Loucy (cell line): ENCODE data around the gene SPCS2.
"Not testable (repeated sequence)": the region's sequence is repeated elsewhere in the genome, so short reads cannot be mapped to it uniquely, and the experiment has no call there.

Source experiments
- H2AFZ ChIP-seq: fragments of 200-600 bp; sonication (generic); 2 replicates; pipeline ENCODE4 v1.6.0; 2016; ENCODE audit warnings: antibody characterized with exemption, mild to moderate bottlenecking, low read length, moderate library complexity
- H3F3A ChIP-seq: fragments of 200-600 bp; 2 replicates; pipeline ENCODE4 v1.6.0; 2016; ENCODE audit warnings: antibody characterized with exemption, low read depth, mild to moderate bottlenecking
- H3K27me3 ChIP-seq: fragments of 200-600 bp; sonication (generic); 2 replicates; pipeline ENCODE4 v1.6.1; 2014; ENCODE audit warnings: low read length, mild to moderate bottlenecking; ENCODE audit not compliant: insufficient read depth, poor library complexity, severe bottlenecking
- H3K36me3 ChIP-seq: fragments of 200-600 bp; sonication (generic); 2 replicates; pipeline ENCODE4 v1.6.1; 2016; ENCODE audit warnings: low read length; ENCODE audit not compliant: insufficient read depth
- H3K4me1 ChIP-seq: fragments of 200-600 bp; sonication (generic); 2 replicates; pipeline ENCODE4 v1.5.1; 2014; ENCODE audit warnings: low read length, mild to moderate bottlenecking; ENCODE audit not compliant: insufficient read depth, poor library complexity, severe bottlenecking
- H3K4me2 ChIP-seq: fragments of 200-600 bp; sonication (generic); 2 replicates; pipeline ENCODE4 v1.6.0; 2014; ENCODE audit warnings: antibody characterized with exemption, low read length, low read depth, mild to moderate bottlenecking; ENCODE audit not compliant: poor library complexity, severe bottlenecking
- H3K4me3 ChIP-seq: fragments of 200-600 bp; sonication (generic); 2 replicates; pipeline ENCODE4 v1.5.1; 2014; ENCODE audit warnings: low read length, mild to moderate bottlenecking, mixed read lengths; ENCODE audit not compliant: poor library complexity, severe bottlenecking
- H3K79me2 ChIP-seq: fragments of 200-600 bp; sonication (generic); 2 replicates; pipeline ENCODE4 v1.6.1; 2014; ENCODE audit warnings: low read length; ENCODE audit not compliant: insufficient read depth
- H3K9ac ChIP-seq: fragments of 200-600 bp; sonication (generic); 2 replicates; pipeline ENCODE4 v1.6.0; 2014; ENCODE audit warnings: mild to moderate bottlenecking, low read depth, low read length, moderate library complexity; ENCODE audit not compliant: poor library complexity, severe bottlenecking
- H3K9me2 ChIP-seq: fragments of 200-600 bp; sonication (generic); replicated peaks from 2 replicates; pipeline ENCODE4 v1.6.1; 2016; ENCODE audit warnings: low read depth, low read length, mixed read lengths
- H3K9me3 ChIP-seq: fragments of 200-600 bp; sonication (generic); 2 replicates; pipeline ENCODE4 v1.6.1; 2014; ENCODE audit warnings: mild to moderate bottlenecking, antibody characterized with exemption, low read length, low read depth; ENCODE audit not compliant: insufficient read depth
- H4K20me1 ChIP-seq: fragments of 200-600 bp; sonication (generic); 2 replicates; pipeline ENCODE4 v1.6.0; 2014; ENCODE audit warnings: antibody characterized with exemption, low read length, mild to moderate bottlenecking; ENCODE audit not compliant: insufficient read depth, poor library complexity, severe bottlenecking
- EZH2phosphoT487 ChIP-seq: fragments of 200-600 bp; IDR thresholded peaks from 2 replicates; pipeline ENCODE4 v1.6.1; 2018; ENCODE audit warnings: antibody characterized with exemption, mild to moderate bottlenecking, moderate library complexity, borderline replicate concordance
- TF ChIP-seq, protein P1 (sequence below): fragments of 200-600 bp; sonication (generic); conservative IDR thresholded peaks from 2 replicates; pipeline ENCODE4 v1.5.1; 2014; ENCODE audit warnings: mild to moderate bottlenecking, antibody characterized with exemption, low read length

SPCS2 gene

GRCh38 chr11:75011872-75012271 lies 62.8 kb downstream of the SPCS2 start:
- no peaks in the 10 kb centered on the region for H3K4me1 ChIP-seq

GRCh38 chr11:75013051-75013450 lies 64.0 kb downstream of the SPCS2 start:
- H3K27me3 ChIP-seq, result no peaks in the 10 kb centered on the region
- H3K9me3 ChIP-seq, result no peaks in the 10 kb centered on the region
- H2AFZ ChIP-seq, result no peak overlapping the region
- H3K36me3 ChIP-seq, result peaks cover 19% of the 10 kb centered on the region; the same call in 1 of the 2 replicates
- no peaks in the 10 kb centered on the region for H3K4me1 ChIP-seq
- H3K4me2 ChIP-seq, result no peak overlapping the region
- TF ChIP-seq EZH2phosphoT487, result no peak
- TF ChIP-seq, protein P1, sequence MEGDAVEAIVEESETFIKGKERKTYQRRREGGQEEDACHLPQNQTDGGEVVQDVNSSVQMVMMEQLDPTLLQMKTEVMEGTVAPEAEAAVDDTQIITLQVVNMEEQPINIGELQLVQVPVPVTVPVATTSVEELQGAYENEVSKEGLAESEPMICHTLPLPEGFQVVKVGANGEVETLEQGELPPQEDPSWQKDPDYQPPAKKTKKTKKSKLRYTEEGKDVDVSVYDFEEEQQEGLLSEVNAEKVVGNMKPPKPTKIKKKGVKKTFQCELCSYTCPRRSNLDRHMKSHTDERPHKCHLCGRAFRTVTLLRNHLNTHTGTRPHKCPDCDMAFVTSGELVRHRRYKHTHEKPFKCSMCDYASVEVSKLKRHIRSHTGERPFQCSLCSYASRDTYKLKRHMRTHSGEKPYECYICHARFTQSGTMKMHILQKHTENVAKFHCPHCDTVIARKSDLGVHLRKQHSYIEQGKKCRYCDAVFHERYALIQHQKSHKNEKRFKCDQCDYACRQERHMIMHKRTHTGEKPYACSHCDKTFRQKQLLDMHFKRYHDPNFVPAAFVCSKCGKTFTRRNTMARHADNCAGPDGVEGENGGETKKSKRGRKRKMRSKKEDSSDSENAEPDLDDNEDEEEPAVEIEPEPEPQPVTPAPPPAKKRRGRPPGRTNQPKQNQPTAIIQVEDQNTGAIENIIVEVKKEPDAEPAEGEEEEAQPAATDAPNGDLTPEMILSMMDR, result no peak
- H3K79me2 ChIP-seq, result no peaks in the 10 kb centered on the region
- H3K9me2 ChIP-seq, result no peaks in the 10 kb centered on the region
- H3K4me3 ChIP-seq, result no peak overlapping the region
- no peaks in the 10 kb centered on the region for H3F3A ChIP-seq
- no peak overlapping the region for H3K9ac ChIP-seq
- H4K20me1 ChIP-seq, result no peaks in the 10 kb centered on the region

More at GRCh38 chr11:75011872-75012271, 62.8 kb downstream of the SPCS2 start:
- Histone ChIP-seq H3F3A (no peaks in the 10 kb centered on the region), H3K9ac (no peak overlapping the region), H3K9me2 (no peaks in the 10 kb centered on the region), H4K20me1 (no peaks in the 10 kb centered on the region), H3K27me3 (no peaks in the 10 kb centered on the region), H3K36me3 (peaks cover 30% of the 10 kb centered on the region; the same call in 1 of the 2 replicates), H3K9me3 (no peaks in the 10 kb centered on the region), H2AFZ (no peak overlapping the region), H3K4me3 (no peak overlapping the region), H3K4me2 (no peak overlapping the region), H3K79me2 (no peaks in the 10 kb centered on the region)
- TF ChIP-seq, protein P1, result no peak
- no peak for TF ChIP-seq EZH2phosphoT487

DNA sequence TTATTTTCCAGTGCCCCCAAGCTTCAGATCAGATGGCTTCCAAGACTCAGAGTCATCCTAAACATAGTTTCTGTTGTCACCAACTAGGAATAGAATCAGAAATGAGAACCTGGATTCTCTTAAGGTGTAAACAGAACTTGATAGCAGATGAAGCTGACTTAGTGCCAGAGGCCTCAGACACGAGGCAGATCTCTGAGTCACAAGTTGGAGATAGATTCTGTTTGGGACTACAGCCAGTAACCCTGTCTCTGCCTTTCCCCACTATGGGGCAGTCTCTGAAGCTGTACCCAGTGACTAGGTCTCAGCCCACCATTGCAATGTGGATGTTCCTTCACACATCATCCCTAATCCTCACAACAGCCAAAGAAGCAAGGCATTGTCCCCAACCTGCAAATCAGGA lies 65.1 kb downstream of the SPCS2 start:
- Histone ChIP-seq H2AFZ (no peak overlapping the region), H3K4me1 (no peaks in the 10 kb centered on the region), H3K27me3 (no peaks in the 10 kb centered on the region), H3K9me3 (no peaks in the 10 kb centered on the region), H3K4me2 (no peak overlapping the region), H3F3A (no peaks in the 10 kb centered on the region), H4K20me1 (no peaks in the 10 kb centered on the region), H3K9ac (no peak overlapping the region), H3K79me2 (no peaks in the 10 kb centered on the region), H3K9me2 (no peaks in the 10 kb centered on the region), H3K36me3 (peaks cover 17% of the 10 kb centered on the region; the same call in 1 of the 2 replicates), H3K4me3 (no peak overlapping the region)
- TF ChIP-seq, protein P1, result no peak
- TF ChIP-seq EZH2phosphoT487, result no peak

DNA sequence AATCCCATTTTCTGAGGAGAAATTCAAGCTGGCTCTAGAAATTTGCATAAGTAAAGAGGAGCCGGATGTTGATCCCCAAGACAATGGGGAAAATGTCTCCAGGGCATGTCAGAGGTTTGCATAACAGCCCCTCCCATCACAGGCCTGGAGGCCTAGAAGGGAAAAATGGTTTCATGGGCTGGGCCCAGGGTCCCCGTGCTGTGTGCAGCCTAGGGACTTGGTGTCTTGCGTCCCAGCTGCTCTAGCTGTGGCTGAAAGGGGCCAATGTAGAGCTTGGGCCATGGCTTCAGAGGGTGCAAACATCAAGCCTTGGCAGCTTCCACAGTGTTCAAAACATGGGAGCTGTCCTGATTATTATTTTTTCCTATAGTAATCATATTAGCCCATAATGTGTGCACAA lies 70.1 kb downstream of the SPCS2 start:
- not testable (repeated sequence) for H3K9me2 ChIP-seq, H3K9ac ChIP-seq

DNA sequence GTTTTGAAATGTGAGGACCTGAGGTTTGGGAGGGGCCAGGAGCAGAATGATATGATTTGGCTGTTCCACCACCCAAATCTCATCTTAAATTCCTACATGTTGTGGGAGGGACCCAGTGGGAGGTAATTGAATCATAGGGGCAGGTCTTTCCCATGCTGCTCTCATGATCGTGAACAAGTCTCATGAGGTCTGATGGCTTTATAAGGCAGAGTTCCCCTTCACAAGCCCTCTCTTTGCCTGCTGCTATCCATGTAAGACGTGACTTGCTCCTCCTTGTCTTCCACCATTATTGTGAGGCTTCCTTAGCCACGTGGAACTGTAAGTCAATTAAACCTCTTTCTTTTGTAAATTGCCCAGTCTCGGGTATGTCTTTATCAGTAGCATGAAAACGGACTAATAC lies 71.3 kb downstream of the SPCS2 start:
- not testable (repeated sequence) for H3K79me2 ChIP-seq, H3K9ac ChIP-seq, H3K4me1 ChIP-seq, H3K27me3 ChIP-seq, H3K4me3 ChIP-seq, H3K36me3 ChIP-seq, H3K4me2 ChIP-seq, H3K9me2 ChIP-seq, H3K9me3 ChIP-seq, H4K20me1 ChIP-seq, H3F3A ChIP-seq, H2AFZ ChIP-seq

More for the DNA sequence above, 70.1 kb downstream of the SPCS2 start:
- H3K4me2 ChIP-seq, H3K79me2 ChIP-seq, H3K27me3 ChIP-seq, H2AFZ ChIP-seq, H3K36me3 ChIP-seq, H4K20me1 ChIP-seq, H3K4me3 ChIP-seq, H3F3A ChIP-seq, H3K9me3 ChIP-seq, H3K4me1 ChIP-seq: not testable (repeated sequence)
